Calu3 (cell line): Measurements from ENCODE around the gene ETS1. TPM values are rescaled to one million over a fixed set of nuclear protein-coding genes. Genes with fewer than 3 reads are reported as not detected.

Experiments
- BruUV-seq: library from RNA; stranded (reverse); fragments of 400-500 nt; replicated peaks from 2 replicates; lab custom pipeline; 2021; lab: Mats Ljungman, UMichigan
- CTCF ChIA-PET: fragments of 300-600 bp; sonication (Branson Sonifier 250); formaldehyde crosslinking; loops from one replicate; lab custom pipeline; 2022; ENCODE audit warnings: antibody characterized with exemption; lab: Charles Lee
- DNase-seq: peaks from one replicate; pipeline ENCODE4 v3.0.0; 2022
- H3K27ac Mint-ChIP-seq: one replicate; pipeline ENCODE4 v1.8.0; 2022; ENCODE audit warnings: mixed read lengths; ENCODE audit not compliant: unreplicated experiment
- H3K27me3 Mint-ChIP-seq: one replicate; pipeline ENCODE4 v1.8.0; 2022; ENCODE audit warnings: mixed read lengths; ENCODE audit not compliant: unreplicated experiment
- H3K36me3 Mint-ChIP-seq: one replicate; pipeline ENCODE4 v1.8.0; 2022; ENCODE audit warnings: mild to moderate bottlenecking, moderate library complexity, mixed read lengths; ENCODE audit not compliant: insufficient read depth, unreplicated experiment
- H3K4me1 Mint-ChIP-seq: one replicate; pipeline ENCODE4 v1.8.0; 2022; ENCODE audit warnings: mild to moderate bottlenecking, low read depth, mixed read lengths; ENCODE audit not compliant: unreplicated experiment
- H3K4me3 Mint-ChIP-seq: one replicate; pipeline ENCODE4 v1.8.0; 2022; ENCODE audit warnings: mild to moderate bottlenecking, low read depth, moderate library complexity, mixed read lengths; ENCODE audit not compliant: unreplicated experiment
- H3K9me3 Mint-ChIP-seq: one replicate; pipeline ENCODE4 v1.8.0; 2022; ENCODE audit warnings: low read depth, mixed read lengths; ENCODE audit not compliant: unreplicated experiment
- intact Hi-C: fragments of 100-400 bp; cut with micrococcal nuclease; formaldehyde crosslinking; loops from one replicate; pipeline ENCODE4 v1.10.0; 2022; ENCODE audit not compliant: unreplicated experiment
- total RNA-seq: library from RNA; stranded (reverse); gene quantifications from 2 replicates; pipeline ENCODE4 v1.2.3, GENCODE V29; 2022
- TF ChIP-seq, protein P1 (sequence below): fragments of 200-600 bp; IDR thresholded peaks from one replicate; pipeline ENCODE4 v1.8.0; 2022; ENCODE audit warnings: antibody characterized with exemption; ENCODE audit not compliant: unreplicated experiment

The ETS1 gene
- total RNA-seq, 1 experiment from 2014 or later, result 38.4 TPM

DNA sequence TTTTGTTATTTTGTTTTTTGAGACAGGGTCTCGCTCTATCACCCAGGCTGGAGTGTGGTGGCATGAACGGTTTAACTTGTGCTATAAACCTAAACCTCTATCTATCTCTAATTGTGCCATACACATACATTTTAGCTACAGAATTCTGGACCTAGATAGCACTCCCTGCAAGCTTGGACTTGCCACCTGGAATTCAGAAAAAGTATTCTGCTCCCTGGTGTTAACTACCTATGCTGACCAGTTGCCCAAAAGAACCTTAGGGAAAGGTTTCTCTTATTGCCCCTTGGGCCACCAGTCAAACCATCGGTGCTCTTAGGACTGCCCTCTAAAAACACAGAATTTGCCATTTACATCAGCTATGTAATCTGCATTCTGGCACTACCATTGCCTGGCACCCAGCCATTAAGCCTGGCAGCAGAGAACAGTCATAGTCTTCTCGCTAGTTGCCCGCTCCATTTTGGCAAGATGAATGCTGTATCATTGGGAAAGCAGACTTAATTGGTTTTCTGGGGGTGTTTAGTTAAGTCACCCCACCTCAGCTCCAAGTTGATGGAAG is 55.3 kb downstream of the ETS1 start:
- no peak overlapping the region for H3K4me3 Mint-ChIP-seq
- intact Hi-C loops, result no loop called here
- no peak for DNase-seq
- H3K27me3 Mint-ChIP-seq, result no peaks in the 10 kb centered on the region
- CTCF ChIA-PET, result no interaction called here
- no peak overlapping the region for H3K27ac Mint-ChIP-seq
- H3K36me3 Mint-ChIP-seq, result no peaks in the 10 kb centered on the region
- H3K4me1 Mint-ChIP-seq, result peaks cover 9% of the 10 kb centered on the region
- TF ChIP-seq, protein P1, sequence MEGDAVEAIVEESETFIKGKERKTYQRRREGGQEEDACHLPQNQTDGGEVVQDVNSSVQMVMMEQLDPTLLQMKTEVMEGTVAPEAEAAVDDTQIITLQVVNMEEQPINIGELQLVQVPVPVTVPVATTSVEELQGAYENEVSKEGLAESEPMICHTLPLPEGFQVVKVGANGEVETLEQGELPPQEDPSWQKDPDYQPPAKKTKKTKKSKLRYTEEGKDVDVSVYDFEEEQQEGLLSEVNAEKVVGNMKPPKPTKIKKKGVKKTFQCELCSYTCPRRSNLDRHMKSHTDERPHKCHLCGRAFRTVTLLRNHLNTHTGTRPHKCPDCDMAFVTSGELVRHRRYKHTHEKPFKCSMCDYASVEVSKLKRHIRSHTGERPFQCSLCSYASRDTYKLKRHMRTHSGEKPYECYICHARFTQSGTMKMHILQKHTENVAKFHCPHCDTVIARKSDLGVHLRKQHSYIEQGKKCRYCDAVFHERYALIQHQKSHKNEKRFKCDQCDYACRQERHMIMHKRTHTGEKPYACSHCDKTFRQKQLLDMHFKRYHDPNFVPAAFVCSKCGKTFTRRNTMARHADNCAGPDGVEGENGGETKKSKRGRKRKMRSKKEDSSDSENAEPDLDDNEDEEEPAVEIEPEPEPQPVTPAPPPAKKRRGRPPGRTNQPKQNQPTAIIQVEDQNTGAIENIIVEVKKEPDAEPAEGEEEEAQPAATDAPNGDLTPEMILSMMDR, result no peak
- BruUV-seq, result no TSS peak
- no peaks in the 10 kb centered on the region for H3K9me3 Mint-ChIP-seq

DNA sequence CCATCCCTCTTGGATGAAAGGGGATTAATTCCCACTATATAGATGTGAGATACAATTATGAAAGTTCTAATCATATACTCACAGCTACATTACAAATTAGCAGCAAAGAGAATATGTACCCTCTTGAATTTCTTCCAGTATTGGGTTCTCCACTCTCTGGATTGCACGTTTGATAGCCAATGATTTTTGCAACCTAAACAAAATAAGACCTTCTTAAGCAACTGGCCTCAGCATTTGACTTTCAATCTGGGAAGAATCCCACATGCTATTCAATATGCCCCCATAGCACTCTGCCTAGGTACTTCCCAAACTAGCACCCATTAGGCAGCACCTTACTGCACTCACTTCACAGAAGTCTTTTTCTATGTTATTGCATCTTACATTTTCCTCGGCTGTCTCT is 55.8 kb downstream of the ETS1 start:
- TF ChIP-seq, protein P1, result no peak
- intact Hi-C loops, result no loop called here
- DNase-seq, result no peak
- H3K27ac Mint-ChIP-seq, result no peak overlapping the region
- no peak overlapping the region for H3K4me3 Mint-ChIP-seq
- CTCF ChIA-PET, result no interaction called here
- BruUV-seq, result no TSS peak
- H3K4me1 Mint-ChIP-seq, result peaks cover 9% of the 10 kb centered on the region
- H3K9me3 Mint-ChIP-seq, result no peaks in the 10 kb centered on the region
- no peaks in the 10 kb centered on the region for H3K36me3 Mint-ChIP-seq
- H3K27me3 Mint-ChIP-seq, result no peaks in the 10 kb centered on the region

DNA sequence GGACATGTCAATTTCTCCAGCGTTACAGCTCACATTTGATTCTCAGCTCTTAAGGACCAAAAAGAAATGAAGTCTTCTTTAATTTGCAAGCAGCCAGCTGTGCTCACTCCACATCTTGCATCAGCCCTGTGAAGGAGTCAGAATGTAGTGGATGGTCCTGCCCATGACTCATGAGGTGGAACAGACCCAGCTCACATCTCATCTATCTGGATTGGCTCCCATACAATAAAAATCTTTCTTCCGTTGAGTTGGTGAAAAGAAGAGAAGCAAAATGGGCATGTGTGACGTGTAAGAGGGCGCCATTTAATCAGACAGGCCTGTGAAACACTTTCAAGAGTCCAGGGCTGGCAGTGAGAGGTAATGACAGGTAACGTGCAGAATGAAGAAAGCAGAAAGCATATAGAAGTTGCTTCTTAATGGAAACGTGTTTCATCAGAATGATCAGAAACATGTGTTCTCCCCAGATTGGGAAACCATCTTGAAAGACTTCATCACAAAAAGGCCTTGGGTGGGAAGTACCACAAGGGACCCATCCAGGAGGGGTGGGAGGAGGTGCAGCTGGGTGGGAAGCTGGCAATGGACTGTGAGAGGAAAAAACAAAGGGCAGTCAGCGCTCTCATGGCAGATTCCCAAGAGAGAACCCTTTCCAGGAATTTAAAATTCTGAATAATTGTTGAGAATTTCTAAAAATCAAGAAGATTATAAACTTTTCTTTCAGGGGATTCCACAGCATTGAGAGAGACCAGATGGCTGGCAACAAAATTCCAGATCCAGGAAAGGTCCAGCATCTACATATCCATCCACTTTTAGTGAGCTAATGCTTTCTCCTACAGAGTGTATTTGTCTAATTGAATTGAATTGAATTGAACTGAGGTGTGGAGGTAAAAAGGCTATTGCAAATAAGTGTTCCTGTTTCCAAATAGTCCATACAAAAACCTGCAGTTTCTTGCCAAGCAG is 57.0 kb downstream of the ETS1 start:
- TF ChIP-seq, protein P1, result no peak
- CTCF ChIA-PET, result no interaction called here

DNA sequence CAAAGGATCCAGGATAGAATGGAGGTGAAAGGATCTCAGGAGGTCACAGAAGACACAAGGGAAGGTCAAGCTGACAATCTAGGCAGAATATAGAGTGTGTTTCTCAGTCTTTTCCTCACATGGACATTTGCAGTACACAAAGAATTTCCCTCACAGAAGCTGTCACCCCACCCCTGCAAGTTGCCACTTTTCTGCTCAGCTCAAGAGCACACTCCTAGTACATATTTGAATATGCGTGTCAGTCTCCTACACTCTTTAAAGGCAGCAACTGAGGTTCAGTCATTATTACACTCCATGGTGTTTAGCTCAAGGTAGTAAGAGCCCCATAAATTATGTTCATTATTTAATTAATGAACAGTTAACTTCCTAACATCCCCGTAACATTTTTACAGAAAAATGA is 59.1 kb downstream of the ETS1 start:
- H3K4me3 Mint-ChIP-seq, result no peak overlapping the region
- no peak for DNase-seq
- H3K27me3 Mint-ChIP-seq, result no peaks in the 10 kb centered on the region
- CTCF ChIA-PET, result no interaction called here
- peaks cover 25% of the 10 kb centered on the region for H3K4me1 Mint-ChIP-seq
- TF ChIP-seq, protein P1, result no peak
- H3K27ac Mint-ChIP-seq, result no peak overlapping the region
- BruUV-seq, result no TSS peak
- no peaks in the 10 kb centered on the region for H3K36me3 Mint-ChIP-seq
- intact Hi-C loops, result loop anchor here (10.0 kb wide), 1 partner anchor 97 kb away; no protein-coding TSS in a partner anchor
- no peaks in the 10 kb centered on the region for H3K9me3 Mint-ChIP-seq

More for the DNA sequence above, 57.0 kb downstream of the ETS1 start:
- Mint-ChIP-seq H3K27ac (no peak overlapping the region), H3K27me3 (no peaks in the 10 kb centered on the region), H3K4me3 (no peak overlapping the region), H3K4me1 (peaks cover 6% of the 10 kb centered on the region), H3K9me3 (no peaks in the 10 kb centered on the region), H3K36me3 (no peaks in the 10 kb centered on the region)
- BruUV-seq, result no TSS peak
- no peak for DNase-seq
- intact Hi-C loops, result no loop called here
